ENCODE data around the gene CDK7.

DNA sequence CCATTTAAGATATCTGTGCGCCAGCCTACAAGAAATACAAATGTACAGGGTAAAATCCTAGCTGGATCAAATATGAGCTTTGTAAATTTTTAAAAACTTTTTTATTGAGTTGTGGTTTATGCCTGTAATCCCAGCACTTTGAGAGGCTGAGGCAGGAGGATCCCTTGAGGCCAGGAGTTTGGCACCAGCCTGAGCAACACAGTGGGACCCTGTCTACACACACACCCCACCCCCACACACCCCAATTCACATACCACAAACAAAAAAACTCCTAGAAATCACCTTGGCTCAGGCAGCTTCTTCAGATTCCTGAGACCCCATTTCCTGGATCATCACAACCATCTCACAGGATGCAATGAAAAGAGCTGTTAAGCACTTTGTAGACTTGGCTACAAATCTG, 46.4 kb downstream of the CDK7 start:
- TF ChIP-seq, protein P1, sequence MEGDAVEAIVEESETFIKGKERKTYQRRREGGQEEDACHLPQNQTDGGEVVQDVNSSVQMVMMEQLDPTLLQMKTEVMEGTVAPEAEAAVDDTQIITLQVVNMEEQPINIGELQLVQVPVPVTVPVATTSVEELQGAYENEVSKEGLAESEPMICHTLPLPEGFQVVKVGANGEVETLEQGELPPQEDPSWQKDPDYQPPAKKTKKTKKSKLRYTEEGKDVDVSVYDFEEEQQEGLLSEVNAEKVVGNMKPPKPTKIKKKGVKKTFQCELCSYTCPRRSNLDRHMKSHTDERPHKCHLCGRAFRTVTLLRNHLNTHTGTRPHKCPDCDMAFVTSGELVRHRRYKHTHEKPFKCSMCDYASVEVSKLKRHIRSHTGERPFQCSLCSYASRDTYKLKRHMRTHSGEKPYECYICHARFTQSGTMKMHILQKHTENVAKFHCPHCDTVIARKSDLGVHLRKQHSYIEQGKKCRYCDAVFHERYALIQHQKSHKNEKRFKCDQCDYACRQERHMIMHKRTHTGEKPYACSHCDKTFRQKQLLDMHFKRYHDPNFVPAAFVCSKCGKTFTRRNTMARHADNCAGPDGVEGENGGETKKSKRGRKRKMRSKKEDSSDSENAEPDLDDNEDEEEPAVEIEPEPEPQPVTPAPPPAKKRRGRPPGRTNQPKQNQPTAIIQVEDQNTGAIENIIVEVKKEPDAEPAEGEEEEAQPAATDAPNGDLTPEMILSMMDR (IDR thresholded peaks at IDR 0.05; ENCODE audit: low read length), result no peak
- no peak for TF ChIP-seq EZH2phosphoT487 (IDR thresholded peaks at IDR 0.05; ENCODE audit: low read length)
